SU-DHL-6 (cell line): Measurements from ENCODE around the gene HMCN2.

Source experiments
- H2AFZ ChIP-seq: fragments of 200-600 bp; sonication (generic); 2 replicates; pipeline ENCODE4 v1.6.1; 2014; ENCODE audit warnings: low read depth, mild to moderate bottlenecking, moderate library complexity, mixed read lengths, antibody characterized with exemption, low read length; ENCODE audit not compliant: severe bottlenecking
- H3F3A ChIP-seq: fragments of 200-600 bp; shearing (Covaris generic); 2 replicates; pipeline ENCODE4 v1.6.0; 2016; ENCODE audit warnings: antibody characterized with exemption, mild to moderate bottlenecking; ENCODE audit not compliant: insufficient read depth
- H3K27ac ChIP-seq: fragments of 200-600 bp; sonication (generic); 2 replicates; pipeline ENCODE4 v1.5.1; 2016; ENCODE audit warnings: low read depth, mild to moderate bottlenecking, low read length, moderate library complexity, mixed read lengths
- H3K27me3 ChIP-seq: fragments of 200-600 bp; sonication (generic), shearing (Covaris generic); 2 replicates; pipeline ENCODE4 v1.6.0; 2014; ENCODE audit warnings: mild to moderate bottlenecking, low read length
- H3K36me3 ChIP-seq: fragments of 200-600 bp; sonication (generic); 2 replicates; pipeline ENCODE4 v1.6.1; 2014; ENCODE audit warnings: mild to moderate bottlenecking, low read length, mixed read lengths
- H3K4me2 ChIP-seq: fragments of 300-600, 200-600 bp; shearing (Covaris generic), sonication (generic); 2 replicates; pipeline ENCODE4 v1.6.0; 2014; ENCODE audit warnings: low read length, low read depth, mild to moderate bottlenecking; ENCODE audit not compliant: poor library complexity, severe bottlenecking
- H3K4me3 ChIP-seq: fragments of 200-600 bp; sonication (generic); 2 replicates; pipeline ENCODE4 v1.5.1; 2014; ENCODE audit warnings: antibody characterized with exemption, low read length, mild to moderate bottlenecking, mixed read lengths; ENCODE audit not compliant: insufficient read depth, poor library complexity, severe bottlenecking
- H3K79me2 ChIP-seq: fragments of 200-600 bp; sonication (generic); 2 replicates; pipeline ENCODE4 v1.6.1; 2014; ENCODE audit warnings: mild to moderate bottlenecking, low read length, moderate library complexity; ENCODE audit not compliant: insufficient read depth
- H3K9ac ChIP-seq: fragments of 200-600 bp; sonication (generic); 2 replicates; pipeline ENCODE4 v1.7.0; 2014; ENCODE audit warnings: mild to moderate bottlenecking, low read length
- H3K9me2 ChIP-seq: fragments of 200-600 bp; sonication (generic); replicated peaks from 2 replicates; pipeline ENCODE4 v1.6.1; 2014; ENCODE audit warnings: low read length; ENCODE audit not compliant: insufficient read depth
- H3K9me3 ChIP-seq: fragments of 200-600 bp; sonication (generic); 2 replicates; pipeline ENCODE4 v1.6.1; 2014; ENCODE audit warnings: low read length, mixed read lengths; ENCODE audit not compliant: insufficient read depth
- H4K20me1 ChIP-seq: fragments of 200-600 bp; sonication (generic); 2 replicates; pipeline ENCODE4 v1.6.1; 2014; ENCODE audit warnings: low read depth, mild to moderate bottlenecking, antibody characterized with exemption, low read length, moderate library complexity, mixed read lengths
- EZH2phosphoT487 ChIP-seq: fragments of 200-600 bp; sonication (generic), shearing (Covaris generic); conservative IDR thresholded peaks from 2 replicates; pipeline ENCODE4 v1.6.1; 2018; ENCODE audit warnings: mild to moderate bottlenecking, antibody characterized with exemption, low read length, moderate library complexity, mixed read lengths
- TF ChIP-seq, protein P1 (sequence below): fragments of 200-600 bp; sonication (generic); IDR thresholded peaks from one replicate; pipeline ENCODE4 v1.5.1; 2017; ENCODE audit warnings: antibody characterized with exemption, mild to moderate bottlenecking, low read length, moderate library complexity; ENCODE audit not compliant: insufficient read depth, poor library complexity, severe bottlenecking

Gene HMCN2

DNA sequence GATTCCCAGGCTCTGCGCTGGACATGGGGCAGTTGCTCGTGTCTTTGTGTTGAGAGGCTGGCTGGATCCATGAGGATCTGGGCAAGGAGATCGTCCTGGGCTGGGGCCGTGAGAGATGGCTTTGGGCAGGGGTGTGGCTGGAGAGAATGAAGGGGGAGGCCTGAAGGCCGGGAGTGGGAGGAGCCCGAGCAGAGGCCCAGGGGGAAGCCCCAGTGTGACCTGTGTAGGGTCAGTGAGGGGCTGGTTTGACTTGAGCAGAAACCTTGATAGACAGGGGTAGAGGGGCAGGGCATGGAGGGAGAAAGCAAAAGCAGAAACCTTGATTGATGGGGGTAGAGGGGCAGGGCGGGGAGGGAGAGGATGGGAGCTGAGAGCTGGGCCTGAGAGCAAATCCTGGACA, 124.8 kb downstream of the HMCN2 start:
- Histone ChIP-seq H4K20me1 (no peaks in the 10 kb centered on the region), H3K27me3 (no peaks in the 10 kb centered on the region), H3K4me2 (no peak overlapping the region), H3K36me3 (no peaks in the 10 kb centered on the region), H3K79me2 (no peaks in the 10 kb centered on the region), H3K9me2 (no peaks in the 10 kb centered on the region), H3F3A (no peaks in the 10 kb centered on the region), H2AFZ (no peak overlapping the region), H3K27ac (no peak overlapping the region), H3K9ac (no peak overlapping the region), H3K4me3 (no peak overlapping the region), H3K9me3 (no peaks in the 10 kb centered on the region)
- TF ChIP-seq EZH2phosphoT487, result no peak
- TF ChIP-seq, protein P1, sequence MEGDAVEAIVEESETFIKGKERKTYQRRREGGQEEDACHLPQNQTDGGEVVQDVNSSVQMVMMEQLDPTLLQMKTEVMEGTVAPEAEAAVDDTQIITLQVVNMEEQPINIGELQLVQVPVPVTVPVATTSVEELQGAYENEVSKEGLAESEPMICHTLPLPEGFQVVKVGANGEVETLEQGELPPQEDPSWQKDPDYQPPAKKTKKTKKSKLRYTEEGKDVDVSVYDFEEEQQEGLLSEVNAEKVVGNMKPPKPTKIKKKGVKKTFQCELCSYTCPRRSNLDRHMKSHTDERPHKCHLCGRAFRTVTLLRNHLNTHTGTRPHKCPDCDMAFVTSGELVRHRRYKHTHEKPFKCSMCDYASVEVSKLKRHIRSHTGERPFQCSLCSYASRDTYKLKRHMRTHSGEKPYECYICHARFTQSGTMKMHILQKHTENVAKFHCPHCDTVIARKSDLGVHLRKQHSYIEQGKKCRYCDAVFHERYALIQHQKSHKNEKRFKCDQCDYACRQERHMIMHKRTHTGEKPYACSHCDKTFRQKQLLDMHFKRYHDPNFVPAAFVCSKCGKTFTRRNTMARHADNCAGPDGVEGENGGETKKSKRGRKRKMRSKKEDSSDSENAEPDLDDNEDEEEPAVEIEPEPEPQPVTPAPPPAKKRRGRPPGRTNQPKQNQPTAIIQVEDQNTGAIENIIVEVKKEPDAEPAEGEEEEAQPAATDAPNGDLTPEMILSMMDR, result no peak

DNA sequence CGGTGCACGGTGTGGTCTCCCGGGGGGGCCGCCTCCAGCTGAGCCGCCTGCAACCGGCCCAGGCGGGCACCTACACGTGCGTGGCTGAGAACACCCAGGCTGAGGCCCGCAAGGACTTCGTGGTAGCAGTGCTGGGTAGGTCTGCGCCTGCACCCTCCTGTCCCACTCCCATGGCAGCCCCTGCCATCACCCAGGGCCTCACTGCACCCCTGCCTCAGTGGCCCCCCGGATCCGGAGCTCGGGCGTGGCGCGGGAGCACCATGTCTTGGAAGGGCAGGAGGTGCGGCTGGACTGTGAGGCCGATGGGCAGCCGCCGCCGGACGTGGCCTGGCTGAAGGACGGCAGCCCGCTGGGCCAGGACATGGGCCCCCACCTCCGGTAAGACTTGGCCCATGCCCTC, 125.4 kb downstream of the HMCN2 start:
- no peak overlapping the region for H2AFZ ChIP-seq
- H3K27me3 ChIP-seq, result no peaks in the 10 kb centered on the region
- H3K9me3 ChIP-seq, result no peaks in the 10 kb centered on the region
- no peaks in the 10 kb centered on the region for H3K9me2 ChIP-seq
- no peaks in the 10 kb centered on the region for H4K20me1 ChIP-seq
- no peak overlapping the region for H3K27ac ChIP-seq
- no peaks in the 10 kb centered on the region for H3K36me3 ChIP-seq
- no peaks in the 10 kb centered on the region for H3F3A ChIP-seq
- no peak overlapping the region for H3K4me3 ChIP-seq
- H3K4me2 ChIP-seq, result no peak overlapping the region
- TF ChIP-seq EZH2phosphoT487, result no peak
- H3K9ac ChIP-seq, result no peak overlapping the region
- no peaks in the 10 kb centered on the region for H3K79me2 ChIP-seq

DNA sequence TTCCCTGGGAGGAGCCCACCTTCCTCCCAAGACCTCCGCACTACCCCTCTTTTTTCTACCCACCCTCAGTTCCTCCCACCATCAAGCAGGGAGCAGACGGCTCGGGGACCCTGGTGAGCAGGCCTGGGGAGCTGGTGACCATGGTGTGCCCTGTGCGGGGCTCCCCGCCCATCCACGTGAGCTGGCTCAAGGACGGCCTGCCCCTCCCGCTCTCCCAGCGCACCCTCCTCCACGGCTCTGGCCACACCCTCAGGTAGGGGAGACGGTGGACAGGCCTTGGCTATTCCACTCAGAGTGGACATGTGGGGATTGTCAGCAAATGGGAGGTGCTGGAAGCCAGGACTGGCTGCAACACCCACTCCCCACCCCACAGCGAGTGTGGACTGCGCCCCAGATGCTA, 126.3 kb downstream of the HMCN2 start:
- TF ChIP-seq, protein P1, result no peak
- no peak for TF ChIP-seq EZH2phosphoT487
- Histone ChIP-seq H3K27ac (no peak overlapping the region), H3K9me3 (no peaks in the 10 kb centered on the region), H3K4me3 (no peak overlapping the region), H3K27me3 (no peaks in the 10 kb centered on the region), H3K4me2 (no peak overlapping the region), H3F3A (no peaks in the 10 kb centered on the region), H3K9me2 (no peaks in the 10 kb centered on the region), H3K79me2 (no peaks in the 10 kb centered on the region), H2AFZ (no peak overlapping the region), H3K9ac (no peak overlapping the region), H3K36me3 (no peaks in the 10 kb centered on the region), H4K20me1 (no peaks in the 10 kb centered on the region)

DNA sequence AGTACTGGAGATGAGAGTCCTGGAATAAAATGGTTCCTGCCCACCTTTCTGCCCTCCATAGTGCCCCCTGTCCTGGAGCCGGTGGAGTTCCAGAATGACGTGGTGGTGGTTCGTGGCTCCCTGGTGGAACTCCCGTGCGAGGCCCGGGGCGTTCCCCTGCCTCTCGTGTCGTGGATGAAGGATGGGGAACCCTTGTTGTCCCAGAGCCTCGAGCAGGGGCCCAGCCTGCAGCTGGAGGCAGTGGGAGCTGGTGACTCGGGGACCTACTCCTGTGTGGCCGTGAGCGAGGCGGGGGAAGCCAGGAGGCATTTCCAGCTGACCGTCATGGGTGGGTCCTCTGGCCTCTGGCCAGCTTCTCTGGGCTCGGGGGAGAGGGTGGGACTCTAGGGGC, 128.1 kb downstream of the HMCN2 start:
- Histone ChIP-seq H3F3A (no peaks in the 10 kb centered on the region), H3K4me2 (no peak overlapping the region), H3K27ac (no peak overlapping the region), H4K20me1 (no peaks in the 10 kb centered on the region), H3K4me3 (no peak overlapping the region), H3K79me2 (no peaks in the 10 kb centered on the region), H3K9me2 (no peaks in the 10 kb centered on the region), H3K9ac (no peak overlapping the region), H3K9me3 (no peaks in the 10 kb centered on the region), H2AFZ (no peak overlapping the region), H3K36me3 (no peaks in the 10 kb centered on the region), H3K27me3 (no peaks in the 10 kb centered on the region)
- TF ChIP-seq, protein P1, result no peak
- no peak for TF ChIP-seq EZH2phosphoT487
